Measurements from ENCODE around the gene UBL7. TPM values are rescaled to one million over a fixed set of nuclear protein-coding genes. Genes with fewer than 3 reads are reported as not detected.

Gene UBL7
- total RNA-seq, 1 donor from 2014 or later = 65.2 TPM

GRCh38 chr15:74468341-74469032 is 7.5 kb upstream of the UBL7 start:
- Histone ChIP-seq H3K36me3 (ENCODE audit: control insufficient read depth, insufficient read depth, low read length) (no peaks in the 10 kb centered on the region), H3K27me3 (ENCODE audit: control insufficient read depth, insufficient read depth, low read length) (no peaks in the 10 kb centered on the region)
- no peak for TF ChIP-seq CTCF (IDR thresholded peaks at IDR 0.05; ENCODE audit: insufficient read depth, low read length, poor library complexity, severe bottlenecking)

GRCh38 chr15:74466570-74466969 is 5.6 kb upstream of the UBL7 start:
- H3K27me3 ChIP-seq (ENCODE audit: control insufficient read depth, insufficient read depth, low read length) = no peaks in the 10 kb centered on the region
- no peak overlapping the region for H3K4me3 ChIP-seq (ENCODE audit: low read depth, low read length)
- H3K36me3 ChIP-seq (ENCODE audit: control insufficient read depth, insufficient read depth, low read length) = no peaks in the 10 kb centered on the region
- no peak for TF ChIP-seq CTCF (IDR thresholded peaks at IDR 0.05; ENCODE audit: insufficient read depth, low read length, poor library complexity, severe bottlenecking)
- DNase-seq (ENCODE audit: low read depth) = no peak

More at GRCh38 chr15:74468341-74469032, 7.5 kb upstream of the UBL7 start:
- DNase-seq (ENCODE audit: low read depth) = no peak
- H3K4me3 ChIP-seq (ENCODE audit: low read depth, low read length) = no peak overlapping the region

- Histone ChIP-seq H3K36me3 (ENCODE audit: control insufficient read depth, insufficient read depth, low read length) (no peaks in the 10 kb centered on the region), H3K27me3 (ENCODE audit: control insufficient read depth, insufficient read depth, low read length) (no peaks in the 10 kb centered on the region), H3K4me3 (ENCODE audit: low read depth, low read length) (no peak overlapping the region)
- no peak for TF ChIP-seq CTCF (IDR thresholded peaks at IDR 0.05; ENCODE audit: insufficient read depth, low read length, poor library complexity, severe bottlenecking)
- DNase-seq (ENCODE audit: low read depth) = no peak
Measured at GRCh38 chr15:74464897-74465296, 3.9 kb upstream of the UBL7 start.

GRCh38 chr15:74464216-74464615 is 3.3 kb upstream of the UBL7 start:
- Histone ChIP-seq H3K27me3 (ENCODE audit: control insufficient read depth, insufficient read depth, low read length) (no peaks in the 10 kb centered on the region), H3K36me3 (ENCODE audit: control insufficient read depth, insufficient read depth, low read length) (no peaks in the 10 kb centered on the region), H3K4me3 (ENCODE audit: low read depth, low read length) (no peak overlapping the region)
- TF ChIP-seq CTCF (IDR thresholded peaks at IDR 0.05; ENCODE audit: insufficient read depth, low read length, poor library complexity, severe bottlenecking) = no peak
- no peak for DNase-seq (ENCODE audit: low read depth)

GRCh38 chr15:74463634-74464033 is 2.7 kb upstream of the UBL7 start:
- H3K27me3 ChIP-seq (ENCODE audit: control insufficient read depth, insufficient read depth, low read length) = no peaks in the 10 kb centered on the region
- no peak for TF ChIP-seq CTCF (IDR thresholded peaks at IDR 0.05; ENCODE audit: insufficient read depth, low read length, poor library complexity, severe bottlenecking)
- no peak for DNase-seq (ENCODE audit: low read depth)
- H3K4me3 ChIP-seq (ENCODE audit: low read depth, low read length) = no peak overlapping the region
- H3K36me3 ChIP-seq (ENCODE audit: control insufficient read depth, insufficient read depth, low read length) = no peaks in the 10 kb centered on the region

Measured in kidney epithelial cell (primary cell).